AG04449 (cell line): ENCODE results near the gene LEP.

Experiments used
- CTCF ChIA-PET: fragments of 350-600 bp; formaldehyde crosslinking; extraction: SDS; loops from one replicate; lab custom pipeline; 2021; ENCODE audit warnings: antibody characterized with exemption; lab: Yijun Ruan, JAX
- POLR2A ChIA-PET: fragments of 400-600, 350-600 bp; formaldehyde crosslinking; extraction: SDS; loops from one replicate; lab custom pipeline; 2020; ENCODE audit warnings: antibody characterized with exemption, inconsistent platforms; lab: Yijun Ruan, JAX
- DNase-seq: peaks from one replicate; pipeline ENCODE4 v3.0.0-alpha.2; 2010; ENCODE audit warnings: low read depth, low spot score
- H3K4me3 ChIP-seq: 2 replicates; pipeline ENCODE4 v1.5.1; 2011; ENCODE audit warnings: low read depth, mild to moderate bottlenecking, control low read depth, low read length
- CTCF ChIP-seq: IDR thresholded peaks from one replicate; pipeline ENCODE4 v1.5.1; 2011; ENCODE audit warnings: mild to moderate bottlenecking, moderate library complexity, low read length, control low read depth, inconsistent platforms; ENCODE audit not compliant: insufficient read depth; ENCODE audit errors: missing control alignments

LEP gene

GRCh38 chr7:128244861-128245260 lies 3.8 kb downstream of the LEP start:
- ChIA-PET POLR2A (no interaction called here), CTCF (interaction anchor here (0.7 kb wide), 1 partner anchor 36 kb away, joined by 3 read pairs; no protein-coding TSS in a partner anchor)

GRCh38 chr7:128247108-128247507 lies 6.0 kb downstream of the LEP start:
- POLR2A ChIA-PET, result no interaction called here
- DNase-seq, result no peak
- no peak overlapping the region for H3K4me3 ChIP-seq
- CTCF ChIA-PET, result interaction anchor here (1.2 kb wide), 2 partner anchors 10 to 38 kb away, joined by 3 to 4 read pairs; no protein-coding TSS in a partner anchor
- no peak for TF ChIP-seq CTCF

More at GRCh38 chr7:128244861-128245260, 3.8 kb downstream of the LEP start:
- no peak overlapping the region for H3K4me3 ChIP-seq
- DNase-seq, result no peak
- no peak for TF ChIP-seq CTCF

GRCh38 chr7:128247640-128248194 lies 6.6 kb downstream of the LEP start:
- no peak for TF ChIP-seq CTCF
- H3K4me3 ChIP-seq, result no peak overlapping the region
- CTCF ChIA-PET, result interaction anchor here (1.2 kb wide), 2 partner anchors 11 to 38 kb away, joined by 3 to 4 read pairs; no protein-coding TSS in a partner anchor
- POLR2A ChIA-PET, result no interaction called here
- no peak for DNase-seq

- DNase-seq, result no peak
- H3K4me3 ChIP-seq, result no peak overlapping the region
- POLR2A ChIA-PET, result no interaction called here
- CTCF ChIA-PET, result no interaction called here
- no peak for TF ChIP-seq CTCF
Observed at GRCh38 chr7:128251337-128251736, 10.3 kb downstream of the LEP start.

GRCh38 chr7:128253701-128254100 lies 12.6 kb downstream of the LEP start:
- ChIA-PET POLR2A (no interaction called here), CTCF (no interaction called here)
- no peak for TF ChIP-seq CTCF
- no peak for DNase-seq
- no peak overlapping the region for H3K4me3 ChIP-seq

- no peak for TF ChIP-seq CTCF
- CTCF ChIA-PET, result no interaction called here
- no peak for DNase-seq
- POLR2A ChIA-PET, result no interaction called here
- no peak overlapping the region for H3K4me3 ChIP-seq
Observed at GRCh38 chr7:128254470-128254869, 13.4 kb downstream of the LEP start.
